D721Med (cell line): ENCODE measurements around the gene BCR.

ENCODE experiments used
- DNase-seq: peaks from one replicate; pipeline ENCODE4 v3.0.0; 2011; ENCODE audit warnings: low spot score; ENCODE audit not compliant: insufficient read length
- FAIRE-seq: peaks from 2 replicates; lab custom pipeline; 2011; peaks lifted over from hg19 to GRCh38; lab: Jason Lieb, UNC
- CTCF ChIP-seq: IDR thresholded peaks from 2 replicates; pipeline ENCODE4 v1.5.1; 2012; ENCODE audit warnings: mild to moderate bottlenecking, control low read depth; ENCODE audit not compliant: insufficient read depth; ENCODE audit errors: missing control alignments

The BCR gene

GRCh38 chr22:23182309-23183060 lies 2.2 kb downstream of the BCR start:
- no peak for TF ChIP-seq CTCF
- no peak for FAIRE-seq
- DNase-seq, result no peak

- DNase-seq, result no peak
- TF ChIP-seq CTCF, result no peak
- FAIRE-seq, result no peak
These were observed 2.9 kb downstream of the BCR start for GRCh38 chr22:23183061-23183698.

GRCh38 chr22:23184100-23184763 lies 3.9 kb downstream of the BCR start:
- FAIRE-seq, result no peak
- no peak for TF ChIP-seq CTCF
- DNase-seq, result no peak

DNA sequence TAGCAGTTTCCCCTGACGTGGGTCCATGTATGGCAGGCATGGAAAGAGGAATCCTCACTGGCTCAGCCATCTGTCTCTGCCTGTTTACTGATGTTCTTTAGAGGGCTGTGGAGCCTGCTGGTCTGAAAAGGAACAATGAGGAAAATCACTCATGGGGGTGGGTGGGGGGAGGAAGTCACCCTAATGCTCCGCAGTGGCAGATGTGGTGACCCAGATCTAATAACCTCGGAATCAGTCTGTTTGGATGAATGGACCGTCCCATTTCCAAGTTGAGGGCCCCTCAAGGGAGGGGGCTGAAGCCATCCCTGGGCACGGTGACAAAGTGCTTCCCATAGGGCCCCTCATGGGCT lies 4.4 kb downstream of the BCR start:
- TF ChIP-seq CTCF, result no peak
- no peak for FAIRE-seq
- no peak for DNase-seq

DNA sequence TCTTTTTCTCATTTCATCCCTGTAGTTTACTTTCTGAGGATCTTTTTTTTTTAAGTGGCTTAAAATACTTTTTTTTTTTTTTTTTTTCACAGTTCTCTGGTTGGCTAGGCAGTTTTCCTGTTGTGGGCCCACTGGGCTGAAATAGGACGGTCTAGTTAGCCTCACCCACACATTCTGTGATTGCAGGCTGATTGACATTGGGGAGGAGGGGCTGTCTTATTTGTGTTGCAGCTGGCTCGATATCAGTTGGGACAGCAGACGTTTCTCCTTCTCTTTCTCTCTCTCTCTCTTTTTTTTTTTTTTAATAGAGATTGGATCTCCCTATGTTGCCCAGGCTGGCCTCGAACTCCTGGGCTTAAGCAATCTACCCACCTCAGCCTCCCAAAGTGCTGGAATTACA lies 6.9 kb downstream of the BCR start:
- no peak for FAIRE-seq

GRCh38 chr22:23187871-23188700 lies 7.8 kb downstream of the BCR start:
- no peak for TF ChIP-seq CTCF
- FAIRE-seq (no peak), DNase-seq (no peak)

More for the DNA sequence above, 6.9 kb downstream of the BCR start:
- DNase-seq, result no peak
- TF ChIP-seq CTCF, result no peak
